Stimulated activated CD4-positive, alpha-beta T cell treated with anti-CD3 and anti-CD28 coated beads, Interleukin-15, amount 100 ng/mL, for 1 hour (primary cell): ENCODE measurements around the gene SBSN.

Source experiments
- DNase-seq, 2 donors: peaks; one replicate each; pipeline ENCODE4 v3.0.0-alpha.2; 2020; ENCODE audit warnings: low read depth in 1 of 2, low spot score in 1 of 2

SBSN gene

DNA sequence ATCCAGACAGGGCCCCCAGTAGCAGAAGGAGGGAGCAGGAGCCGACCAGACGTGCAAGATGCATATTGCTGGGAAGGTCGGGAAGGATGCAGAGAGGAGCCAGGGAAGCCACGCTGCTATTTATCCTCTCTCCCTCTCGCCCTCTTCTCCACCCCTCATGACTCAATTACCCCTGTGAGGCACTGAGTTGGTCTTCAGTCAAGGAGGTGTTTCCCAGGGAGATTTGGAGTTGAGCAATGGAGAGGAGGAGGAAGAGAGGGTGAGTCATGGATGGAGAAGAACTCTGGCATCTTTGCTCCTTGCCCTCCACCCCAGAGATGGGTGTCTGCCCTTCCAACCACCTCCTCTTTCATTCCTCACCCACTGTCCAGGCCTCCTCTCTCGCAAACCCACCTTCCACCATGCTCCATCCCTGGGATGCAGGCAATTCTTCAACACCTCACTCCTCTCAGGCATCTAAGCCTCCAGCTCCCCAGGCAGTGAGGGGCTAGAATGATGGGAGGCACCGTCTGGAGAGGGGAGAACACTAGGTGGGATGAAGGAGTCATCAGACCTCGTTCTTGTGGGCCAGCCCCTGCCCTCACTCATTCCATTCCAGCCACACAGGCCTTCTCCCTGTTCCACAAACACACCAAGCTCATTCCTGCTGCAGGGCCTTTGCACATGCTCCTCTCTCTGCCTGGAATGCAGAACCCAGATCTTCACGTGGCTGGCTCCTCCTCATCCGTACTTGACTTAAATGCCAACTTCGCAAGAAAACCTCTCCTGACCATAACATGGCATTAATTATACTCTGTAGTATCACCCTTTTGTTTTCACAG lies at the start of gene SBSN:
SBSN (minus strand) TSS at position 94 of the 821 bp plus-strand sequence; CDS start at position 64, 30 bp downstream.
- no peak for DNase-seq

- DNase-seq = no peak
Observed at GRCh38 chr19:35571406-35571965, 43.4 kb upstream of the SBSN start.

- no peak for DNase-seq
Observed at GRCh38 chr19:35569281-35569781, 41.2 kb upstream of the SBSN start.

DNA sequence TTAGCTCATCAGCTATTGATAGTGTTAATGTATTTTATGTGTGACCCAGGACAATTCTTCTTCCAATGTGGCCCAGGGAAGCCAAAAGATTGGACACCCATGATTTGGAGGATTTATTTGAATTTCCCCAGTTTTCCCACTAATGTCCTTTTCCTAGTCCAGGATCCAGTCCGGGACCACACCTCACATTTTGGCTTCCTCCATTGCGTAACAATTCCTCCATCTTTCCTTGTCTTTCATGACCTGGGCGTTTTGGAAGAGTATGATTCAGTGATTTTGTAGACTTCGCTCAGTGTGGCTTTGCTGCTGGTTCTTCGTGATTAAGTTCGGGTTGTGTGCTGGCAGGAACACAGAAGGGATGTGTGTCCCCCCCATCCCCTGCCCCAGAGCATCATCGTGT lies 38.6 kb upstream of the SBSN start:
- no peak for DNase-seq

- no peak for DNase-seq
Observed at GRCh38 chr19:35565016-35565856, 37.1 kb upstream of the SBSN start.

GRCh38 chr19:35563207-35563829 lies 35.2 kb upstream of the SBSN start, which contains the start of gene ATP4A:
Gene ATP4A (minus strand): TSS chr19:35563658. CDS start chr19:35563629, 29 bp downstream.
- no peak for DNase-seq

DNA sequence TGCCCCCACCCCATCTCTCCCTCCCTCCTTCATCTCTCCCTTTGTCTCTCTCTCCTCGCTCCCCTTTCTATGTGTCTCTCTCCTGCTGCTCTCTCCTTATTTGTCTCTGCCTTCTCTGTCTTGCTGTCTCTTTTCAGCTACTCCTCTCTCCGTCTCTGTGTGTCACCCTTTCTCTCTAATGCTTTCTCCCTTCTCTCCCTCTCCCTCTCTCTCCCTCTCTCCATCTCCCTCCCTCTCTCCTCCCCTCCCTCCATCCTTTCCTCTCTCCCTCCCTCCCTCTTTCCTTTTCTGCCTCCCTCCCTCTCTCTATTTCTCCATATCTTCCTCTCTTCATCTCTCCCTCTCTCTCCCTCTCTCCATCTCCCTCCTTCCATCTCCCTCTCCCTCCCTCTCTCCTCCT lies 34.7 kb upstream of the SBSN start:
- DNase-seq = no peak

GRCh38 chr19:35562336-35562735 lies 34.2 kb upstream of the SBSN start:
- no peak for DNase-seq

GRCh38 chr19:35561436-35561835 lies 33.3 kb upstream of the SBSN start:
- no peak for DNase-seq

DNA sequence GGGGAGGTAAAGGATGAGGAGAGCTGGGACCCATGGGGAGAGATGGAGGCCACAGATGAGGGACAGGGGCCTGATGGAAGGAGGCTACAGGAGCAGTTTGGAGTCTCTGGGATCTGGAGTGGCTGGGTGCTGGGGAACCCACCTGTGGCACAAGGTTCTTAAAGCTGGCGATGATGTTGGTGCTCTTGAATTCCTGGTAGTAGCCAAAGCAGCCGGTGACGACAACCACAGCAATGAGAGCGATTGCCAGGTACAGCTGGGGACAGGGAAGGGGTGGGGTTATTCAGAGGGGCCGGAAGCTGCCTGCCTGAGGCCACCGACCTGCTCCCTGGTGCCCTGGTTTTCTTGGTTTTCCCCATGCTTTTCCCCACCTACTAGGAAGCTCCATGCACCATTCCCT lies 32.6 kb upstream of the SBSN start:
- DNase-seq = no peak

DNA sequence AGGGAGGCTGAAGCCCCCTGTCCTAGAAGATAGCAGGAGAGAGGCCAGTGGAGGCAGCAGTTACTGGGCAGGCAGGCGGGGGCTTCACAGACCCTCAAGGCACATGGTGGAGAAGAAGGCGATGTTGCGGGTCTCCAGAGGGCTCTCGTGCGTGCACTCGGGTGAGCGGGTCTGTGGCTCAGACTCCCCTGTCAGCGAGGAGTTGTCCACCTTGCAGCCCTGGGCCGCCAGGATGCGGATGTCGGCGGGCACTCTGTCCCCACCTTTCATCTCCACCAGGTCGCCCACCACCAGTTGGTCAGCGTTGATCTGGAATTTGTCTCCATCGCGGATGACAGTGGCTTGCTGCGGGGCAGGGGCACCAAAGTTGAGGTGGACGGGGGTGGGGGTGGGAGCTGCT lies 32.2 kb upstream of the SBSN start:
- no peak for DNase-seq

- DNase-seq = no peak
Observed at GRCh38 chr19:35559781-35560180, 31.7 kb upstream of the SBSN start.

- DNase-seq = no peak
Observed at GRCh38 chr19:35559281-35559659, 31.2 kb upstream of the SBSN start.

GRCh38 chr19:35558400-35559280 lies 30.5 kb upstream of the SBSN start:
- DNase-seq = no peak

- peak in 1 of 2 donors; percentile 46 for DNase-seq
Observed at GRCh38 chr19:35557539-35558399, 29.7 kb upstream of the SBSN start.

GRCh38 chr19:35556846-35557538 lies 28.9 kb upstream of the SBSN start:
- no peak for DNase-seq

DNA sequence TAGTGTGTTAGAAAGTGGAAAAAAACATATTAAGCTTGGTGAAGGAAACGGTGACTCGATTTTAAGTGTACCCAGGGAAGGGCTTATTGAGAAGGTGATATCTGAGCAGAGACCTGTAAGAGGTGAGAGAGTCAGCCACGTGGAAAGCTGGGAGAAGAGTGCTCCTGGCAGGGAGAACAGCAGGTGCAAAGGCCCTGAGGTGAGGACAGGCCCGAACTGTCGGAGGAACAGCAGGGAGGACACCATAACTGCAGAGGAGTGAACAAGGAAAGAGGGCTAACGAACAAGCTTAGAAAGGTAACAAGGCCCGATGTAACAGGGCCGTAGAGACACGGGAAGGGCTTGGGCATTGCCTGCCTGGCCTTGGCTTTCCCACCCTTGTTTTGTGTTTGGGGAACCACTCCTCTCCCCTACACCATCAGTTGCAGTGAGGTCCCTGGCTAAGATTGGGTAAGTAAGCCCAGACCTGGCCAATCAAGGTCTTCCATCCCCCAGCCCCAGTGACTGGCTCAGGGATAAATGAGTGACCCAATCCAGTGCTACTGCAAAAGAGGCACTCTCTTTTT lies 28.0 kb upstream of the SBSN start:
- DNase-seq = no peak

GRCh38 chr19:35555301-35556005 lies 27.3 kb upstream of the SBSN start:
- DNase-seq = no peak
